Measurements from ENCODE around the gene MN1. TPM values are rescaled to one million over a fixed set of nuclear protein-coding genes. Genes with fewer than 3 reads are reported as not detected.

The MN1 gene
- total RNA-seq, 1 donor from 2014 or later, result 2.6 TPM

DNA sequence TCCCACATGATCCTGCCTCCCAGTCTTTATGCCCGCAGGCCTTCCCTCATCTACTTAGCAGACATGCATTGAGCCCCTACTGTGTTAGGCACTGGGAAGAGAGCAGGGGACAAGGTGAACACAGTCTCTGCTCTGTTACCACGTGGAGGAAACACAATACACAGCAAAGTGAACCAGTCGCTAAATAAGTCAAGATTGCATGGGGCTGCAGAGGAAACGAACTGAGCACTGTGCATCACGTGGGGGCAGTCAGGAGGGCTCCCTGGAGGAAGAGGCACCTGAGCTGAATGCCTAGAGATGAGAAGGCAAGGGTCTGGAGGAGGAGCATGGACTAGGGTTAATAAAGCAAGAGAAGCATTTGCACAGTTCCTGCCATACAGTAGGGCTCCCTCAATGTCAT, 102.7 kb downstream of the MN1 start:
- Histone ChIP-seq H3K4me1 (ENCODE audit: control insufficient read depth in 3 of 3, insufficient read depth in 3 of 3, low read length in 3 of 3) (peaks cover 24 to 37% (median 25%) of the 10 kb centered on the region in 3 donors), H3K4me3 (ENCODE audit: low read length in 3 of 3) (no peak overlapping the region), H3K9me3 (ENCODE audit: control insufficient read depth in 3 of 3, low read length in 3 of 3) (peaks cover 0 to 14% (median 4%) of the 10 kb centered on the region in 3 donors), H3K27me3 (ENCODE audit: control insufficient read depth in 3 of 3, insufficient read depth in 3 of 3, low read length in 3 of 3) (no peaks in the 10 kb centered on the region), H3K27ac (ENCODE audit: low read depth, low read length) (peak overlapping the region; percentile 84), H3K9ac (ENCODE audit: low read depth in 1 of 3, low read length in 3 of 3) (peak overlapping the region in 1 of 3 donors; percentile 72), H3K36me3 (ENCODE audit: control insufficient read depth in 3 of 3, insufficient read depth in 3 of 3, low read length in 3 of 3) (no peaks in the 10 kb centered on the region)

Other genes with a start within 250 kb of the MN1 start
- 36.5 TPM for gene PITPNB, start 117.5 kb upstream of the MN1 start, total RNA-seq